HEK293 (cell line): ENCODE data around the gene IL2RA.

Experiments
- CTCF ChIA-PET: fragments of 350-600 bp; formaldehyde crosslinking; extraction: SDS; loops from one replicate; lab custom pipeline; 2021; ENCODE audit warnings: antibody characterized with exemption; lab: Yijun Ruan, JAX
- POLR2A ChIA-PET: fragments of 300-600 bp; formaldehyde crosslinking; extraction: SDS; loops from one replicate; lab custom pipeline; 2020; ENCODE audit warnings: antibody characterized with exemption, inconsistent platforms; lab: Yijun Ruan, JAX
- H3K27ac ChIP-seq: fragments of 200-500 bp; sonication (Bioruptor generic); 2 replicates; pipeline ENCODE4 v1.5.1; 2014; ENCODE audit warnings: low read depth, low read length, control low read depth, inconsistent platforms; ENCODE audit errors: extremely low read depth
- H3K36me3 ChIP-seq, 2 experiments: fragments of 200-500 bp in 1 of 2; sonication (Bioruptor generic) in 1 of 2; 1 replicate in 1 of 2; 2 replicates in 1 of 2; pipeline ENCODE4 v1.5.1; 2014 to 2017; ENCODE audit warnings: inconsistent platforms in 2 of 2, low read length in 2 of 2; ENCODE audit not compliant: control insufficient read depth in 2 of 2, insufficient read depth in 1 of 2
- H3K4me1 ChIP-seq: fragments of 200-500 bp; sonication (Bioruptor generic); 2 replicates; pipeline ENCODE4 v1.5.1; 2014; ENCODE audit warnings: mild to moderate bottlenecking, low read length, inconsistent platforms; ENCODE audit not compliant: control insufficient read depth, insufficient read depth
- H3K4me3 ChIP-seq: 2 replicates; pipeline ENCODE4 v1.5.1; 2011; ENCODE audit warnings: low read depth, mild to moderate bottlenecking, control low read depth, low read length, moderate library complexity
- H3K9me3 ChIP-seq: fragments of 200-500 bp; sonication (Bioruptor generic); 2 replicates; pipeline ENCODE4 v1.5.1; 2014; ENCODE audit warnings: low read depth, low read length, inconsistent platforms; ENCODE audit not compliant: control insufficient read depth, insufficient read depth
- FEZF1 ChIP-seq: fragments of 450-650 bp; formaldehyde crosslinking; IDR thresholded peaks from 2 replicates; pipeline ENCODE4 v1.5.1; 2016; ENCODE audit warnings: missing biosample characterization, missing genetic modification characterization
- GLI2 ChIP-seq: fragments of 450-650 bp; formaldehyde crosslinking; IDR thresholded peaks from 2 replicates; pipeline ENCODE4; 2017; ENCODE audit warnings: missing biosample characterization, missing genetic modification characterization, low read depth, borderline replicate concordance
- HOXC10 ChIP-seq: sonication (generic); formaldehyde crosslinking; IDR thresholded peaks from 2 replicates; pipeline ENCODE4 v1.8.1; 2023; ENCODE audit warnings: mild to moderate bottlenecking, missing genetic modification reagents
- OSR2 ChIP-seq: fragments of 450-650 bp; formaldehyde crosslinking; IDR thresholded peaks from 2 replicates; pipeline ENCODE4 v1.5.1; 2016; ENCODE audit warnings: missing biosample characterization, missing genetic modification characterization
- PRDM4 ChIP-seq: fragments of 450-650 bp; formaldehyde crosslinking; IDR thresholded peaks from 2 replicates; pipeline ENCODE4 v1.5.1; 2017; ENCODE audit warnings: missing biosample characterization, missing genetic modification characterization
- SP3 ChIP-seq: fragments of 450-650 bp; formaldehyde crosslinking; IDR thresholded peaks from 2 replicates; pipeline ENCODE4 v1.5.1; 2016; ENCODE audit warnings: missing biosample characterization, missing genetic modification characterization
- SP7 ChIP-seq: fragments of 450-650 bp; formaldehyde crosslinking; IDR thresholded peaks from 2 replicates; pipeline ENCODE4 v1.5.1; 2016; ENCODE audit warnings: missing biosample characterization, missing genetic modification characterization
- ZBTB11 ChIP-seq: fragments of 450-650 bp; formaldehyde crosslinking; conservative IDR thresholded peaks from 2 replicates; pipeline ENCODE4 v1.5.1; 2016; ENCODE audit warnings: low read depth, missing biosample characterization, missing genetic modification characterization
- ZBTB17 ChIP-seq: fragments of 450-650 bp; formaldehyde crosslinking; IDR thresholded peaks from 2 replicates; pipeline ENCODE4 v1.5.1; 2016; ENCODE audit warnings: missing biosample characterization, missing genetic modification characterization
- ZBTB44 ChIP-seq: fragments of 450-650 bp; IDR thresholded peaks from 2 replicates; pipeline ENCODE4 v1.5.1; 2018; ENCODE audit warnings: missing biosample characterization, mild to moderate bottlenecking, missing genetic modification characterization
- ZFP3 ChIP-seq: fragments of 450-650 bp; formaldehyde crosslinking; IDR thresholded peaks from 2 replicates; pipeline ENCODE4 v1.5.1; 2016; ENCODE audit warnings: low read depth, missing biosample characterization, missing genetic modification characterization
- ZNF16 ChIP-seq: fragments of 450-650 bp; formaldehyde crosslinking; IDR thresholded peaks from 2 replicates; pipeline ENCODE4 v1.5.1; 2016; ENCODE audit warnings: low read depth, missing biosample characterization, missing genetic modification characterization
- ZNF174 ChIP-seq: fragments of 450-650 bp; formaldehyde crosslinking; IDR thresholded peaks from 2 replicates; pipeline ENCODE4 v1.5.0; 2017; ENCODE audit warnings: missing biosample characterization, mild to moderate bottlenecking, missing genetic modification characterization
- ZNF518A ChIP-seq: fragments of 450-650 bp; formaldehyde crosslinking; conservative IDR thresholded peaks from 2 replicates; pipeline ENCODE4 v1.5.1; 2016; ENCODE audit warnings: low read depth, missing biosample characterization, missing genetic modification characterization
- ZNF561 ChIP-seq: fragments of 450-650 bp; IDR thresholded peaks from 2 replicates; pipeline ENCODE4 v1.5.1; 2018; ENCODE audit warnings: missing biosample characterization, missing genetic modification characterization, borderline replicate concordance
- ZNF571 ChIP-seq: fragments of 450-650 bp; formaldehyde crosslinking; IDR thresholded peaks from 2 replicates; pipeline ENCODE4 v1.5.0; 2017; ENCODE audit warnings: missing biosample characterization, missing genetic modification characterization
- ZNF596 ChIP-seq: fragments of 450-650 bp; IDR thresholded peaks from 2 replicates; pipeline ENCODE4 v1.5.0; 2018; ENCODE audit warnings: missing biosample characterization, mild to moderate bottlenecking, missing genetic modification characterization, moderate library complexity
- ZNF747 ChIP-seq: fragments of 450-650 bp; formaldehyde crosslinking; IDR thresholded peaks from 2 replicates; pipeline ENCODE4 v1.5.1; 2016; ENCODE audit warnings: missing biosample characterization, missing genetic modification characterization
- ZSCAN18 ChIP-seq: fragments of 450-650 bp; formaldehyde crosslinking; IDR thresholded peaks from 2 replicates; pipeline ENCODE4 v1.5.1; 2016; ENCODE audit warnings: missing biosample characterization, missing genetic modification characterization
- ZXDB ChIP-seq: fragments of 450-650 bp; formaldehyde crosslinking; IDR thresholded peaks from 2 replicates; pipeline ENCODE4 v1.5.1; 2016; ENCODE audit warnings: missing biosample characterization, missing genetic modification characterization
- TF ChIP-seq, protein P1 (sequence below): fragments of 450-650 bp; formaldehyde crosslinking; optimal IDR thresholded peaks from 2 replicates; pipeline ENCODE3; 2016; ENCODE audit warnings: missing biosample characterization, mild to moderate bottlenecking, missing genetic modification characterization

IL2RA gene

GRCh38 chr10:6039711-6040110 is 22.5 kb downstream of the IL2RA start (continued):
- TF ChIP-seq SP7 (tag by site-specific recombination): no peak
- no peak for TF ChIP-seq ZNF518A (tag by site-specific recombination)
- no peak for TF ChIP-seq ZNF747 (tag by site-specific recombination)
- TF ChIP-seq, protein P1, sequence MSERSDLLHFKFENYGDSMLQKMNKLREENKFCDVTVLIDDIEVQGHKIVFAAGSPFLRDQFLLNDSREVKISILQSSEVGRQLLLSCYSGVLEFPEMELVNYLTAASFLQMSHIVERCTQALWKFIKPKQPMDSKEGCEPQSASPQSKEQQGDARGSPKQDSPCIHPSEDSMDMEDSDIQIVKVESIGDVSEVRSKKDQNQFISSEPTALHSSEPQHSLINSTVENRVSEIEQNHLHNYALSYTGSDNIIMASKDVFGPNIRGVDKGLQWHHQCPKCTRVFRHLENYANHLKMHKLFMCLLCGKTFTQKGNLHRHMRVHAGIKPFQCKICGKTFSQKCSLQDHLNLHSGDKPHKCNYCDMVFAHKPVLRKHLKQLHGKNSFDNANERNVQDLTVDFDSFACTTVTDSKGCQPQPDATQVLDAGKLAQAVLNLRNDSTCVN: no peak
- TF ChIP-seq GLI2 (tag by site-specific recombination): no peak
- TF ChIP-seq SP3 (tag by site-specific recombination): no peak
- no peak for TF ChIP-seq ZNF571 (tag by site-specific recombination)

DNA sequence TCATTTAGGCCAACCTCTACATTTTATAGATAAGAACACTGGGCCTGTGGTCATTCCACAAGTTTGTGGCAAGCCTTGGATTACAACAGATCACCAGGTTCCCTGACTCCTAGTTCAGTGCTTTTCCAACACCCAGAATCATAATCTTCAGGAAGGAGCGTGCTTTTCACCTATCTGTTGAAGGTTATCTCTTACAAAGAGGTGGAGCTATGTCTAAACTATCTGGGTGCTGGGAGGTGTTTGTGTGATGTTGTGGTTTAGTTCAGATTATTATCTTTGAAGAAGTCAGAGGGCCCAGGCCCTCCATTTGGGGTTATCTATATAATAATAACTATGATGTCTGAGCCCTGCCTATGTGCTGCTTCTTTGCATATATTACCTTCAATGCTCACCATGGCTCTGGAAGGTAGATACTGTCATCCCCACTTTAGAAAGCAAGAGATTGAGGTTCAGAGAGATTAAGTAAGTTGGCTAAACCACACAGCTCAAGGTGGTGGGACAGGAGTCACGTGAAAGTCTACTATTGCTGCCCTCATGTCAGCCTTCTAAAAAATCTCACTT is 24.0 kb downstream of the IL2RA start:
- CTCF ChIA-PET: interaction anchor here (0.9 to 1.5 kb wide), 2 partner anchors 48 to 364 kb away, joined by 4 to 6 read pairs; no protein-coding TSS in a partner anchor
- H3K4me1 ChIP-seq: no peaks in the 10 kb centered on the region
- no peaks in the 10 kb centered on the region for H3K9me3 ChIP-seq
- no peak overlapping the region for H3K27ac ChIP-seq
- no peak overlapping the region for H3K4me3 ChIP-seq
- POLR2A ChIA-PET: no interaction called here
- no peaks in the 10 kb centered on the region for H3K36me3 ChIP-seq
- TF ChIP-seq ZBTB44 (tag by site-specific recombination) (no peak), ZFP3 (no peak), FEZF1 (tag by site-specific recombination) (no peak), ZSCAN18 (tag by site-specific recombination) (no peak), ZXDB (tag by site-specific recombination) (no peak), ZBTB11 (no peak), HOXC10 (CRISPR knock-in tag) (no peak), ZNF16 (tag by site-specific recombination) (no peak), PRDM4 (tag by site-specific recombination) (no peak), ZBTB17 (no peak), ZNF596 (tag by site-specific recombination) (no peak), OSR2 (tag by site-specific recombination) (no peak), ZNF174 (tag by site-specific recombination) (no peak), ZNF561 (tag by site-specific recombination) (no peak)
